Kidney capillary endothelial cell (primary cell): ENCODE data around the gene RFT1.

Experiments
- DNase-seq: peaks from one replicate; pipeline ENCODE4 v3.0.0-alpha.2; 2018; ENCODE audit warnings: low spot score

The RFT1 gene

DNA sequence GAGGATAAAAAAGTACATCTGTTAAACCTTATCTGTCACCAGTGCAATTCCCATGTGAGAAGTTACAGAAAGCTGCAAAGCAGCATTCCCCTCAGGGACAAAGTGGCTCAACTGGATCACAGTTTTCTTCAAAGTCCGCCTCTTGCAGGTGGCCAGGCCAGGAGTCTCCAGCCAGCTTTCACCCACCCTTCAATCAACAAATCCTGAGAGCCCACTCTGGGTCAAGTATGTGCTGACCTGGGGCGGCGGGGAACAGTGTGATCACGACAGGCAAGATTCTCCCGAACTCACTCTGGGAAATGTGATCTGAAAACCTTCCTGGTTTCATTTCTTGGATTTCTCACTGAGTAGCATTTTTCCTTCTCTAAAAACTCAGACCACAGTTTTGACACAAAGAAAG lies 39.2 kb downstream of the RFT1 start:
- DNase-seq, result no peak

- no peak for DNase-seq
These were observed 40.7 kb downstream of the RFT1 start for GRCh38 chr3:53089511-53089910.

DNA sequence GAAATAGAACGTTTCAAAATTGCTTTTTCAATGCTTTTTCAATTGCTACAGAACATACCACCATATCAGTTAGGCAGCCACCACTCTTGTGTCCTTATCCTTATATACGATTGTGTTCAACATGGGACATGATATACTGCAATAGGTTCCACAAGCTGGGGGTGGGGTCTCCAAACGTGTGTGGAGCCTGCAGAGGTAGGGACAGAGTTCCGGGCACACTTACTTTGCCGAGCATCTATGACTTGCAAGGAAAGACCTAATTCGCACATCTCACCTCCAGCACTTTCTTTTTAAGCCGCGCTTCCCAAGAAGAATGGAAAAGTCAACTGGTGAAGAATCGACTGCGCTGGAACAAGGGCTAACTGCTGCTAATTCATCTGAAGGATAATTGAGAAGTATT lies 44.8 kb downstream of the RFT1 start:
- no peak for DNase-seq

DNA sequence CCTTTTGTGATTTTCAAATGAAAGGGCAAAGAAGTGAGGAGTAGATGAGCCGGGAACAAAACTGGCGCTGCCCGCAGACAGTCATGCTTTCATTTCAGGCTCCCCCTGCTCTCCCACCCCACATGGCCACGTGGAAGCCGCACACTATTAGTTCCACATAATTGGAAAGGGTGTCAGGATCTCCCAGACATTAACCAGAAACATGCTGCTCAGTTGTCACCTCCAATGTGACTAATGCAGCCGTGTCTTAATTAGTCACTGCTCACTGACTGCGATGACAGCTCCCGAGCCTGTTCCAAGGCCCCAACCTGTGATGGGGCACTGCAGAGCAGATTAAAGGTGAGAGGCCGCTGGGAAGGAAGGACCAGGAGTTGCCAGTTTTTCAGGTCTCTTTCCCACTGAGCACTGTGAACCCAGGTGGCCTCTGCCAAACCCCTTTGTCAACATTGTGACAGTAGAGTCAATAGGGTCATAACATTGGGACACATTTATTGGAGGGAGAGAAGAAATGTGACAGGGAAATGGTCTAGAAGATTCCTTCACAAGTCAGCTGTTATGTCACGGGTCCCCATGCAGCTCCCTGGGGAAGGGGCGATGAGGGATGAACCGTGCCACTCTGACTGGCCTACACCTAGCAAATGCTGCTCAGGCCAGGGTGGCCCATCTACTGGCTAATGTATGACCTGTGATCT lies 45.8 kb downstream of the RFT1 start:
- no peak for DNase-seq

GRCh38 chr3:53083949-53084309 lies 46.3 kb downstream of the RFT1 start:
- no peak for DNase-seq

DNA sequence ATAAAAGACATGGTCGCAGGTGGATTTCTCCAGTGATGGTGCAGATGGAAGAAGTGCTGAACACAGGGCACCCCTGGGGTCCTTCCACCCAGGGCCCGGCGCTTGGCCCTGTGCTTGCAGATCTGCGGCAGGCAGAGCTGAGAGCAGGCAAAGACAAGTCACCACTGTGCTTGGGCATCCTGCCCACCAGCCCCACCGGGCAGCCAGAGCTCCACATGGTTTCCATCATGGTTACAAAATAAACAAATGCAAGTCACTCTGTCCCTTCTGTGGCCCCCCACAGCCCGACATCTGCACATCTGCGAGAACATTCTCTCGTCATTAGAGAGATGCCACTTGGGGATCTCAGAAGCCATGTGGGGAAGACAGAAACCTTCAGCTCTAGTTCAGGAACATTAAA lies 46.7 kb downstream of the RFT1 start:
- DNase-seq, result no peak

- DNase-seq, result no peak
These were observed 47.5 kb downstream of the RFT1 start for GRCh38 chr3:53082736-53083135.

GRCh38 chr3:53081318-53081717 lies 48.9 kb downstream of the RFT1 start:
- DNase-seq, result no peak

DNA sequence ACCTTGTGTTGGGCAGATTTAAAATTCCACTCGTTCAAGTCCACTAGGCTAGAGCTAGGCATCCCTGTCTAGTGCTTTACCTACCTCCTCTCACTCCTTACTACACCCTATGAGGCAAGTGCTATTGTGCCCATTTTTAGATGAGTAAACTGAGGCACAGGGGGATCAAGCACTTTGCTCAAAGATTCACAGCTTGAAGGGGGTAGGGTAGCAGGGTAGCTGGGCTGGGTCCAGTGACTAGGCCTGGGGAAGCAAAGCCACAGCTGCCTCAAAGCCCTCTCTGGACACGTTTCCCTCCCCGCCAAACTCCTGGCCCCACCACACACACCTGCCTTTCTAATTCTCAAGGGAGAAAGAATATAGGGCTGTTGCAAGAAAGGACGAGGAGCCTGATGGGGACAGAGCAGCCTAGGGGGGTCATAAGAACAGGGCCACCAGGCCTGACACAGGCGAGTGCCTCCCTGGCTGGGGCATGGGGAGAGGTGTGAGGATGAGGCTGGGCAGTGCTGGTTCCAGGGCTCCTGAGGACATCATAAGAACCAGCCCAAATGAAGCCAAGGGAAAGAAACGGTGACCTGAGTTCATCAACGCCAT lies 49.5 kb downstream of the RFT1 start:
- DNase-seq, result no peak

DNA sequence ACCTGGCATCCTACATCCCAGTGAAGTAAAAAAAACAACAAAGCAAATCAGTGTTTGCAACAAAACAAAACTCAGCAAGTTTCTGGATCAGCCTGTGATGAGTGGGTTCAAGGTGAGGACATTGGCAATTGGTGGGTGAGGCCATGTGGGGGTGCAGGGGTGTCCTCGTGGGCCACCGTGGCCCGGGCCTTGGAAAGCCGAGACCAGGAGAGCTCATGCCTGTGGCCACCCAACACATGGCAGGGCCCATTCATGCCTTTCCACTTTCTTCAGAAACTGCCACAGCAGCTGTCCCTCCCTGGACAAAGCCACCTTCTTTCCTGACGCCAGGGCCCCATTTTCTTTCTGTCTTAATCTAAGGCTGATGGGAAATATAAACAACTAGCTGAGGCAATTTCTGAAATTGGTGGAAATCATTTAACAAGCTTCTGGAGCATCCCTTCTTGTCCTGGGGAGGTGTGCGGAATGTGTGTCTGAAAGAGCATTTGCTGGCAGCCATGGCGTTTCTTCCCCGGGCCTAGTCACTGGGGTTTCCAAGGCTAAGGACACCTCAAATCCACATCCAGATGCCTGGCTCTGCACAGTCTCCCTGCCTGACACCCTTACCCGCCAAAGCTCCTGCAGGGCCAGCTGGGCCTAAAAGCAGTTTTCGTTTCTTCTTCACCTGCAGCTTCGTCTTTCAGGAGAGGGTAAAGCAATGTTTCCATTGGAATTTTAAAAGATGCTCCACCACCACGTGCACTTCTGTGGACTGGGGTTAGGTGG lies 50.3 kb downstream of the RFT1 start:
- no peak for DNase-seq

- DNase-seq, result no peak
These were observed 51.1 kb downstream of the RFT1 start for GRCh38 chr3:53079147-53079546.

- DNase-seq, result no peak
These were observed 51.6 kb downstream of the RFT1 start for GRCh38 chr3:53078656-53079055.

DNA sequence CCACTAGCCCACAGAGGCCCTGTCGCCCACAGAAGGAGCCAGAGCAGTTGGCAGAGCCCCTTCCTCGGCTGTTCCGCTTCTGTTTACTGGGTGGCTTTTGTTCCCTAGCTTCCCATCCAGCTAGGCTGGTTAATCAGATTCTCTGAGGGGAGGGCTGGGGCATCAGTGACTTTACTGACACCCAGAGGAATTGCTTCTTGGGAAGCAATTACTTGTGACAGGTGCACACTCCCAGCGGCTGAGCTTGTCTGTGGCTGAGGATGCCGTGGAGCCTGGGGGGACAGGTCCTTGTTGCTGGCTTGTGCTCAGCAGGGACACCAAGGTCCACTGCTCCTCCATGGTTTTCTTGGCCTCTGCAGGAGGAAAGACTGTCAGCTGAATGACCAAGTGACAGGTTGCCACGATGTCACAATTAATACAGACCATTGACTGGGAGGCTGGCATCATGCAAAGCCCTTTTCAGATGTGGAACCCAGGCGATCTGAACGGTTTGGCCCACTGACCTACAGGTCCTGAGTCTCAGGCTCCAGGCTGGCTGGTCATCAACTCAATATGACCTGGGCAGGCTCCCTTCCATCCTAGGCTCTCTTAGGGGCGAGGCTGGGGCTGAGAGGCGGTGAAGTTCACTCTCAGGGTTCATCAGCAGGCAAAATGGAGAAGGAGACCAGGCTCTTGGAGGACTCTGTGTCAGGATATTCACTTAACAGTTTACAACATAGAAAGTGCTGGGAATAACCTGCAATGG lies 52.6 kb downstream of the RFT1 start:
- no peak for DNase-seq

DNA sequence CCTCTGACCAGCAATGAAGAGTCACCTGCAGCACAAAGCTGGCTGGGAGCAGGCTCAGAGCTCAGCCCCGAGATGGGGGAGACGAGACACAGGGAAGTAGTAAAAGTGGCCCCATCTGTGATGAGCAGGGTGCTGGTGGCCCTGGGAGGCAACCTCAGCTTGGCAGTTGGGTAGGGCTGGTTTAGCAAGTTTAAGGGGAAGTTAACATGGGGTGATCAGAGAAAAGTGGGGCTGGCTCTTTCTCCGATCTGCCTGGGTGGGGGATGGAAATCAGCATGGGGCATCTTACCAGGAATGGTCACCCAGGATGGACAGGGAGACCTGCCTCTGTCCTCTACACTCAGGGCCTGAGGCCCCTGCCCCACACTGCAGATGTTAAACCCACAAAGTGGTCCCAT lies 54.5 kb downstream of the RFT1 start:
- no peak for DNase-seq

DNA sequence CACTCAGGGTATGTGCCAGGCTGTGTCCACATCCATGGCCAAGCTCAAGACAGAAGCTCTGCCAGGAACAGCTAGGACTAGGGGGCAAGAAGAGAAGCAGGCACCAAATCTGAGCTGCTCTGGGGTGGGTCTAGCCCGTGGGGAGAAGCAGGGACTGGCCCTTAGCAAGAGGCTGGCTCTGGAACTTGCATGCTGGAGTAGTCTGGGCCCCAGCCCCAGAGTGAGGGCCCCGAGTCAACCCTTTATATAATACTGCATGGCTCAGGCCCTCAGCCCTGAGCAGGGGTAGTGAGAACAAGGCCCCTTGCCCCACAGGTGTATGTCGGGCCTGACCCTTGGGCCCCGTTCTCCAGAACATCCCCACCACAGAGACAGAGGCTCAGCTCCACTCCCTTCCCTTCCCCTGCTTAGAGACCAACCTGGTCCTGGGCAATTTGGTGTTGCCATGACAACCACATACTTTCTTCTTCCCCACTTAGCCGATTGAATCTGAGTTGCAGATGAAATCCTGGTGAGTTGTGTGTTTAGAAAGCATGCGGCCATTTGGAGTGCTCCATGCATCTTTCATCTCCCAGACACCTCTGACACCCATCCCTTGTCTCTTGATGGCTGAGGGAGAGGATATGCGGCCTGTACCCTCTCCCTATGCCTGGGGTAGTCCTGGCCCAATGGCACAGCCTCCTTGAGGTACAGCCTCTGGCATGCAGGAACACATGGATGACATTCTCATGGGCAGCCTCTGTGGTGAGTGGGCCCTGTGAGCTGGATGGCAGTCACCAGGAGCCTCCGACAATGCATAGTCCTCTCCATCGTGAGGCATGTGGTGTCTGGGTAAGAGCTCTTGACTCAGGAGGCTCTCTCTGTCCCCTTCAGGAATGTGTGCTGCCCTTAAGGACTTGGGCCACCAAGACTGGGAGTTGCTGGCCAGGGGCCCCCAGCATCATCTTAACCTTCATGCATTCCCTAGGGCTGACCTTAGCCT lies 55.2 kb downstream of the RFT1 start:
- DNase-seq, result no peak

DNA sequence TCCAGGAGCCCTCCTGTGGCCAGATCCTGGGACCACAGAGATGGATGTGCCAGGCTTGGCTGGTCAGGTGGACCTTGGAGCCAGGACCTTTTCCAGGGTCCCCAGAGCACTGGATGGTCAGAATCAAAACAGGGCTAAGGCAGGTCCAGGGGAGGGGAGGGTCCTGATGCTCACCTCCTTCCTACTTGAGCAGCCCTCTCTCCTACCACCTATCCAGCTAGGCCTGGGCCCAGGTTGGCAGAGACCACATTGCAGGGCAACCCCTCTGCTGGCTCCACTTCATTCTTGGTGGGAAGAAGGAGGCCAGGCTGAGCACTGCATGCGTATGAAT lies 55.9 kb downstream of the RFT1 start:
- no peak for DNase-seq

DNA sequence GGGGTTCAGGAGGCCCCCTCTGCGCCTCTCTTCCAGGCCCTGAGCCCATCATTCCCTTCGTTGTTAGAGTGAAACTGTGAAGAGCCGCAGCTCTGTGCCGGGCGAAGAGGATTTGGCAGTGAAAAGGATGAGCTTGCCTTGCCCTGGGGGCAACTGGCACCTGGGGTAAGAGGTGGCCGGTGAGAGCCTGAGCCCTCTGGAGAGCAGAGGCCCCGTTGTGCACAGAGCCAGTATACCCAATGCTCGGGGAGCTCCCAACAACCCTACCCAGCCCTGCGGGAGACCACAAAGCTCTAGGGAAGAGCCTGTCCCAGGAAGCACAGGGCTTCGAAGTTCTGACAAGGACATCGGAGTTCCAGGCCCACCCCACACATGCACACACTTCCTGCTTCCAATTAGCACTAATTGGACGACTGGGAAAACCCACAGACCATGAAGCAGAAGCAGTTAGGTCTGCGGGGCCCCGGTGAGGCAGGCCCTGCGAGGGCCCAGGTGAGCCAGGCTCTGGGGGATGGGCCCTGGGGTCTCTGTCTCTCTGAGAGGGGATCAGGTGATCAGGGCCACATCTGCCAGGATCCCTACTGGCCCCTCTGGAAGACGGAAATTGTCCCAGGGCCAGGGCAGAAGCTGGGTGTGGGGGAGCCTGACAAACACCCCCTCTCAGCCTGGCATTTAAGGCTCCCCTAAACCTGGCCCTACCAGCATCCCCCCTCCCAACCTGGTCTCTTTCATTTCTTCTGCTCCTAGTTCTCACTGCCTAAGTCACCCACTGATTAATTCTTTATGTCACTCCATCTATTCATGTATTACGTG lies 56.5 kb downstream of the RFT1 start:
- no peak for DNase-seq

DNA sequence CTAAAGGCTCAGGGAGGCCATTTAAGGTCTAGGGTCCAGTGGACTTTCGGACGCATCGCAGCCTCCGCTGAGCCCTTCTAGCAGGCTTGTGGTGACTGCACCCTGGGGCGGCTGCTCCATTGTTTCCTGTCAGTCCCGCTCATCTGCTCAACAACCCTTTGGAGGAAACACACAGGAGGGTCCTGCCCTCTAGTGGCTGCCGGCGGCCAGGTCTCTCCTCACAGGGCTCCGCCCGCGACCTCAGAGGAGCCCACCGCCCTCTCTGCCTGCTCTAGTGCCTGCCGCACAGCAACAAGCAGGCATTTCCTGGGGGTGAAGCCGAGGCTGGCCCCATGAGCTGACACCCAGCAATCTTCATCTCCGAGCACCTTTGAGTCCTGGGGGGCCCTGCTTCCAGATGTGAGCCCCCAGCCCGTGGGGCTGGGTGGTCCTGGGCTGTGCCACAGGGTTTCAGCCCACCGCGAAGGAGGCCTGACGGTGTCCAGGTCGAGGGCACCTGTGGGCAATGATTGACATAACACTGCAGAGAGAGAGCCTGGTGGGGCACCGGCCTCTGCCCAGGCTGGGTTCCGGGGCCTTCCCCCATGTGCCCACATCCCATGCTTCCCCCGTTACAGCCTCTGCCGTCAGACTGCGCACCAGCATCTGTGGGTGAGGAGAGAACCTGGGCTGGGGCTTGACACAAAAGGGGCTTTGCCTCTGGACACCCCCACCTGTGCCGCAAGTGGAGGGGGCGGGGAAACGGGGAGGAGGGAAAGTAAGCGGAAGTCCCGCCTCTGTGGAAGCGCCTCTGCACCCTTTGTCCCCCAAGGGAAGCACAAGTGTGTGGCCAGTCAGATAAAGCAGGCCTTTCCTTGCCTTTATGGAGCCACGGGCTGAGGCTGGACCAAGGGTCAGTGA lies 57.3 kb downstream of the RFT1 start:
- DNase-seq, result peak; percentile 81

GRCh38 chr3:53071882-53072431 lies 58.3 kb downstream of the RFT1 start:
- DNase-seq, result no peak
